HG03521 (cell line): ENCODE data around the gene FRYL.

ENCODE experiments used
- ATAC-seq: cut with Tn5 transposase; IDR thresholded peaks from one replicate; pipeline ENCODE4 v1.9.1; 2021; ENCODE audit warnings: mild to moderate bottlenecking, moderate library complexity; ENCODE audit not compliant: unreplicated experiment

Gene FRYL

GRCh38 chr4:48570646-48571220, 209.3 kb downstream of the FRYL start:
- no peak for ATAC-seq

GRCh38 chr4:48566034-48566384, 214.1 kb downstream of the FRYL start:
- no peak for ATAC-seq

DNA sequence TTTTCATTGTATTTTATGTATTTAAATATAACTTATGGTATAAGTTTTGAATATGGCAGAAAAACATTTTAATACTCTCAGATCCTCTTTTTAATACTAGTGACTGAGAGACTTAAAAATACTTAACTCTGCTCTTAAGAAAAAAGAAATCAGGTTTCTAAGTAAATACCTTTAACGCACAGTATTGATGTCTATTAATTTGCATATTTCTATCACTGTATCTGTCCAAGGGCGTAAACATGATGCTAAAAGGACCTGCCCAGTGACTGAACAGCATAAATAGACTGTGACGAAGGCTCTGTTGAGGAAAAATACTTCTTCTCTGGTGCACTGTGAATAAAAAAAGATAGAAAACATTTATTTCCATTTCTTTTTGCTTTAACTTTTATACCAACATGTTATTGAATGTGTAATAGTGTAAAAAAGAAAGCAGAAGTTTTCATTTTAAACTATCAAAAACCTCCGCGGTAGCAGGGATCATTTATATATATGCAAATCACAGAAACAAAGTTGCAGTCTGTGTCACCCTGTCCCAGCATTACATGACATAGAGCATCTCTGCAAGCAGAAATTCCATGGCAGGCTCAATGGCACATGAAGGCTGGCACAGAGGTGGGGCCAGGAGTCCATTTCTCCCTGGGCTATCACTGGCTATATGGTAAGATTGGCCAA, 214.6 kb downstream of the FRYL start:
- ATAC-seq, result no peak

GRCh38 chr4:48564151-48564550, 215.9 kb downstream of the FRYL start:
- ATAC-seq, result no peak

- ATAC-seq, result no peak
These were observed 221.3 kb downstream of the FRYL start for GRCh38 chr4:48558819-48559218.

DNA sequence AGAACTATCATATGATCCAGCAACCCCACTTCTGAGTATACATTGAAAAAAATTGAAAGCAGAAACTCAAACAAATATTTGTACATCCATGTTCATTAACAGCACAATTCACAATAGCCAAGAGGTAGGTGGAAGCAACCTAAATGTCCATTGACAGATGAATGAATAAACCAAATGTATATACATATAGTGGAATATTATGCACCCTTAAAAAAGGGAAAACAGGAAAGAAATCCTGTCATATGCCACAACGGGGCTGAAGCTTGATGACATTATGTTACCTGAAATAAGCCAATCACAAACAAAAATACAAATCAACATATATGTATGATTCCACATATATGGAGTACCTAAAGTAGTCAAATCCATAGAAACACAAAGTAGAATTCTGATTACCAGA, 222.1 kb downstream of the FRYL start:
- ATAC-seq, result no peak

DNA sequence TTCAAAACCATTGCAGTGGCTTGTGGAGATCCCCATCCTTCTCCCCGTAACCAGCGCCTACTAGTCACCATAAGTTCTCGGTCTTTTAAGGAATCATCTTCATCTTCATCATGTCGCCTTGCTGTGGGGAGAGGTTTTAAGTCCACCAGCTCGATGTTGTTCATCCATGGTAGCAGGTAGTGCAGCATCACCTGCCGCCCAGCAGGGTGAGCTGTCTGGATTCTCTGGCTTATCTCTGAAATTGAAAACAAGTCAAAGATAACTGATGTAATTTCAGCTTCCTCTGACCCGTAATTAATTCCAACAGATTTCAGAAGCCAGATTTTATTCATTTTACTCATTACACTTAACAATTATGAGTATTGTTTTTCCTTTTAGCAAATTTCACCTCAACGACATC, 222.6 kb downstream of the FRYL start:
- no peak for ATAC-seq

- ATAC-seq, result no peak
These were observed 223.8 kb downstream of the FRYL start for GRCh38 chr4:48556268-48556667.

GRCh38 chr4:48554606-48555005, 225.5 kb downstream of the FRYL start:
- ATAC-seq, result no peak

- no peak for ATAC-seq
These were observed 226.4 kb downstream of the FRYL start for GRCh38 chr4:48553720-48554119.

DNA sequence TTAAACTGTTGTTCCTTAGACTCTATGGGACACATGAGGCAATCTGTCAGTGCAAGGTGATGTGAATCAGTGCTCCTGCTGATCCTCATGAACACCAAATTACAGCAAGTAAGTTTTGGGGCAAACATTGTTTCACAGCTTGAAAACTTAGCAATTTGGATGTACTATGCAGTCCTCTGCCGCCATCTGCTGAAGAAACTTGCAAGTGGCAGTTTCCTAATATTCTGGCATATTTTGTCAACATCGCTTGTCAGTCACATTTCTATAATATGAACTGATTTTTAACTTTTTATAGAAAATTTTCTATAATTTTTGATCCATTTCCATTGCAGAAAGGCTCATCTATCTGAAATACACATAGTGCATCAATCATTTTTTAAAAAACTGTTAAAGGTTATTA, 233.7 kb downstream of the FRYL start:
- ATAC-seq, result no peak

DNA sequence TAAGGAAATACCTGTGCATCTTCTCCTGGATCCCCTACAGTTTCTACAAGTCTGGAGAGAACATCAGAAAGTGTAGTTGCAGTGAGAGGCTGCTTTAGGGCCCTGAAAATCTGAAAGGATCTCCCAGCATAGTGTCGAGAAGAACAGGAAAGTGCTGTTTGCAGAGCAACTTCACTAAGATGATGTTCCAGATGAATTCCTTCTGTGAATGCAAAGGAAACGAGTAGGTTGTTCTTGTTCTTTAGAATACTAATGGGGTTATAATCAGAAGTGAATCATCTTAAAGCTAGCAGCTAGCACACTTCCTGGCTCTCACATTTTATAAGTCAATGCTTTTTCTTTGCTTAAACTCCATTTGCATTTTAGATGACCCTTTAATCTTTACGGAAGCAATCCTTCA, 236.3 kb downstream of the FRYL start:
- no peak for ATAC-seq

GRCh38 chr4:48542888-48543287, 237.2 kb downstream of the FRYL start:
- ATAC-seq, result no peak

- ATAC-seq, result no peak
These were observed 240.5 kb downstream of the FRYL start for GRCh38 chr4:48539597-48539996.

DNA sequence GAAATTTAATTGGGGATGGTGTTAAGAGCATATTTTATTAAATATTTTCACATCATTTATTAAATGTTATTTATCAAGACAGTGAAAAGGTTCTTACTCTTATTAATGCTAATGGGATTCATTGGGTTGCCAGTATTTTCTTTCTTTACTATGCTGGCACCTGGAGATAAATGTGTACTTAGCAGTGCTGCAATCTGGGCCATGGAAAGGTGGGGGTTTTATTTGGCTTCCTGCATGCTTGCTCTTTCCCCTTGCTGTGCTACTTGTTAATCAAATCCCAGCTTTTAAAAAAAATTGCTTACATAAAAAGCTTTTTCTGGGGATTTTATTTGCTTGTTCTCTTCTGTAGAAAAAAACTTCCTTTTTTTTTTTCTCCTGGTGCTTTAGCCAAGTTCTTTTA, 241.7 kb downstream of the FRYL start:
- no peak for ATAC-seq

GRCh38 chr4:48526406-48526805, 253.7 kb downstream of the FRYL start:
- no peak for ATAC-seq

- no peak for ATAC-seq
These were observed 261.9 kb downstream of the FRYL start for GRCh38 chr4:48518143-48518542.

DNA sequence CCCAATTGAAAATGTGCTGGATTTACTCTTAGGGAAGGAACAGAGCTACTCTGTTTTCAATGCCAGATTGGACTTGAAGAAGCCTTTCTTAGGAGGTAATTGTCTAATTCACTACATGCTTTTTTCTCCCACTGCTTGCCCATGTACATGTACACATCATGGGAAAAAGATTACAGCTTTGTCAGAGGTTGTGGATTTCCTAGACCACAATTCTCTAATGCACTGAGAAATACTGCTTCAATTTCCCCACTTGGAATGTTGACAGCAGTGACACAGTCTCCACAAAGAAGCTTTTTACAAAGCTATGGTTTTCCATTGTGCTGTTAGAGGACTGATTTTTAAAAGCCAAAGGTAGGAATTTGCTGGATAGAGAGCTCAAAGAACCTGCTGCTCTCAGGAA, 270.5 kb downstream of the FRYL start:
- no peak for ATAC-seq

DNA sequence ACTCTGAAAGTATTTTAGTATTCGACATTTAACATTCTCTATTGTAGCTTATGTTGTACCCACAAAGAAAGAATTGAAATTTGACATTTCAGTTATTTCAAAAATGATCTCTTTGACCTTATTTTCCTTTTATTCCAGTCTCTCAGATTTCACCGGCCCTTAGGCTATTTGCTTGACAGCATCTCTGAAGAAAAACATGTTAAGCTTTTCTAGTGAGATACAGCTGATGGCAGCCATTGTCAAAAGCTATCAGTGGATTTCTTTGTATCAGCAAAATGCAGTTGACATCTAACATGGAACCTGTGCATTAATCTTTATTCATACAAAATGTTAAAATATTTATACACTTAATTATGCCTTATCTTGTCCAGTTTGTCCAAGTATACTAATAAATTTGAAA, 273.4 kb downstream of the FRYL start:
- ATAC-seq, result no peak

- ATAC-seq, result no peak
These were observed 275.7 kb downstream of the FRYL start for GRCh38 chr4:48504352-48504751.

GRCh38 chr4:48504026-48504330, 276.1 kb downstream of the FRYL start:
- ATAC-seq, result no peak

GRCh38 chr4:48503233-48504025, 276.6 kb downstream of the FRYL start:
- no peak for ATAC-seq
